Measurements from ENCODE around the gene DLEC1.

The DLEC1 gene

GRCh38 chr3:38120693-38121450, 81.9 kb downstream of the DLEC1 start:
- peaks cover 44 to 57% of the 10 kb centered on the region in 2 donors for H3K36me3 ChIP-seq (ENCODE audit: control insufficient read depth in 2 of 2, insufficient read depth in 2 of 2, low read length in 2 of 2)
- no peak overlapping the region for H3K9ac ChIP-seq (ENCODE audit: low read depth in 1 of 2, low read length in 2 of 2)
- no peak overlapping the region for H3K27ac ChIP-seq (ENCODE audit: low read depth in 2 of 2, low read length in 2 of 2)

GRCh38 chr3:38121451-38121831, 82.4 kb downstream of the DLEC1 start:
- no peaks in the 10 kb centered on the region for H3K9me3 ChIP-seq (ENCODE audit: control insufficient read depth in 2 of 2, low read length in 2 of 2)
- no peak overlapping the region for H3K4me3 ChIP-seq (ENCODE audit: low read length in 2 of 2)
- H3K36me3 ChIP-seq (ENCODE audit: control insufficient read depth in 2 of 2, insufficient read depth in 2 of 2, low read length in 2 of 2) = peaks cover 50 to 62% of the 10 kb centered on the region in 2 donors
- H3K4me1 ChIP-seq (ENCODE audit: control insufficient read depth in 2 of 2, insufficient read depth in 2 of 2, low read length in 2 of 2) = peaks cover 0 to 6% of the 10 kb centered on the region in 2 donors
- H3K9ac ChIP-seq (ENCODE audit: low read depth in 1 of 2, low read length in 2 of 2) = no peak overlapping the region
- H3K27me3 ChIP-seq (ENCODE audit: control insufficient read depth in 2 of 2, insufficient read depth in 2 of 2, low read length in 2 of 2) = no peaks in the 10 kb centered on the region
- H3K27ac ChIP-seq (ENCODE audit: low read depth in 2 of 2, low read length in 2 of 2) = no peak overlapping the region

More at GRCh38 chr3:38120693-38121450, 81.9 kb downstream of the DLEC1 start:
- no peaks in the 10 kb centered on the region for H3K9me3 ChIP-seq (ENCODE audit: control insufficient read depth in 2 of 2, low read length in 2 of 2)
- H3K4me1 ChIP-seq (ENCODE audit: control insufficient read depth in 2 of 2, insufficient read depth in 2 of 2, low read length in 2 of 2) = peaks cover 0 to 7% of the 10 kb centered on the region in 2 donors
- no peaks in the 10 kb centered on the region for H3K27me3 ChIP-seq (ENCODE audit: control insufficient read depth in 2 of 2, insufficient read depth in 2 of 2, low read length in 2 of 2)
- H3K4me3 ChIP-seq (ENCODE audit: low read length in 2 of 2) = no peak overlapping the region

GRCh38 chr3:38121832-38122461, 82.9 kb downstream of the DLEC1 start:
- H3K4me3 ChIP-seq (ENCODE audit: low read length in 2 of 2) = no peak overlapping the region
- peaks cover 0 to 1% of the 10 kb centered on the region in 2 donors for H3K4me1 ChIP-seq (ENCODE audit: control insufficient read depth in 2 of 2, insufficient read depth in 2 of 2, low read length in 2 of 2)

GRCh38 chr3:38122712-38123290, 83.8 kb downstream of the DLEC1 start:
- H3K27ac ChIP-seq (ENCODE audit: low read depth in 2 of 2, low read length in 2 of 2) = no peak overlapping the region
- H3K4me1 ChIP-seq (ENCODE audit: control insufficient read depth in 2 of 2, insufficient read depth in 2 of 2, low read length in 2 of 2) = no peaks in the 10 kb centered on the region
- H3K27me3 ChIP-seq (ENCODE audit: control insufficient read depth in 2 of 2, insufficient read depth in 2 of 2, low read length in 2 of 2) = no peaks in the 10 kb centered on the region
- no peak overlapping the region for H3K9ac ChIP-seq (ENCODE audit: low read depth in 1 of 2, low read length in 2 of 2)
- H3K9me3 ChIP-seq (ENCODE audit: control insufficient read depth in 2 of 2, low read length in 2 of 2) = no peaks in the 10 kb centered on the region
- no peak overlapping the region for H3K4me3 ChIP-seq (ENCODE audit: low read length in 2 of 2)
- peaks cover 63 to 76% of the 10 kb centered on the region in 2 donors for H3K36me3 ChIP-seq (ENCODE audit: control insufficient read depth in 2 of 2, insufficient read depth in 2 of 2, low read length in 2 of 2)

More at GRCh38 chr3:38121832-38122461, 82.9 kb downstream of the DLEC1 start:
- no peaks in the 10 kb centered on the region for H3K27me3 ChIP-seq (ENCODE audit: control insufficient read depth in 2 of 2, insufficient read depth in 2 of 2, low read length in 2 of 2)
- no peak overlapping the region for H3K9ac ChIP-seq (ENCODE audit: low read depth in 1 of 2, low read length in 2 of 2)
- no peaks in the 10 kb centered on the region for H3K9me3 ChIP-seq (ENCODE audit: control insufficient read depth in 2 of 2, low read length in 2 of 2)
- H3K36me3 ChIP-seq (ENCODE audit: control insufficient read depth in 2 of 2, insufficient read depth in 2 of 2, low read length in 2 of 2) = peaks cover 54 to 67% of the 10 kb centered on the region in 2 donors
- no peak overlapping the region for H3K27ac ChIP-seq (ENCODE audit: low read depth in 2 of 2, low read length in 2 of 2)

- peaks cover 78 to 90% of the 10 kb centered on the region in 2 donors for H3K36me3 ChIP-seq (ENCODE audit: control insufficient read depth in 2 of 2, insufficient read depth in 2 of 2, low read length in 2 of 2)
- H3K27ac ChIP-seq (ENCODE audit: low read depth in 2 of 2, low read length in 2 of 2) = no peak overlapping the region
- no peak overlapping the region for H3K4me3 ChIP-seq (ENCODE audit: low read length in 2 of 2)
Observed at GRCh38 chr3:38124324-38125122, 85.5 kb downstream of the DLEC1 start.

GRCh38 chr3:38125305-38126120, 86.5 kb downstream of the DLEC1 start:
- no peak overlapping the region for H3K4me3 ChIP-seq (ENCODE audit: low read length in 2 of 2)
- H3K9ac ChIP-seq (ENCODE audit: low read depth in 1 of 2, low read length in 2 of 2) = no peak overlapping the region
- H3K9me3 ChIP-seq (ENCODE audit: control insufficient read depth in 2 of 2, low read length in 2 of 2) = no peaks in the 10 kb centered on the region
- peaks cover 79 to 90% of the 10 kb centered on the region in 2 donors for H3K36me3 ChIP-seq (ENCODE audit: control insufficient read depth in 2 of 2, insufficient read depth in 2 of 2, low read length in 2 of 2)
- H3K4me1 ChIP-seq (ENCODE audit: control insufficient read depth in 2 of 2, insufficient read depth in 2 of 2, low read length in 2 of 2) = peaks cover 0 to under 1% of the 10 kb centered on the region in 2 donors
- no peak overlapping the region for H3K27ac ChIP-seq (ENCODE audit: low read depth in 2 of 2, low read length in 2 of 2)
- H3K27me3 ChIP-seq (ENCODE audit: control insufficient read depth in 2 of 2, insufficient read depth in 2 of 2, low read length in 2 of 2) = no peaks in the 10 kb centered on the region

More at GRCh38 chr3:38124324-38125122, 85.5 kb downstream of the DLEC1 start:
- Histone ChIP-seq H3K27me3 (ENCODE audit: control insufficient read depth in 2 of 2, insufficient read depth in 2 of 2, low read length in 2 of 2) (no peaks in the 10 kb centered on the region), H3K9me3 (ENCODE audit: control insufficient read depth in 2 of 2, low read length in 2 of 2) (no peaks in the 10 kb centered on the region), H3K9ac (ENCODE audit: low read depth in 1 of 2, low read length in 2 of 2) (no peak overlapping the region), H3K4me1 (ENCODE audit: control insufficient read depth in 2 of 2, insufficient read depth in 2 of 2, low read length in 2 of 2) (no peaks in the 10 kb centered on the region)

- H3K4me1 ChIP-seq (ENCODE audit: control insufficient read depth in 2 of 2, insufficient read depth in 2 of 2, low read length in 2 of 2) = peaks cover 2 to 5% of the 10 kb centered on the region in 2 donors
- no peaks in the 10 kb centered on the region for H3K27me3 ChIP-seq (ENCODE audit: control insufficient read depth in 2 of 2, insufficient read depth in 2 of 2, low read length in 2 of 2)
- H3K36me3 ChIP-seq (ENCODE audit: control insufficient read depth in 2 of 2, insufficient read depth in 2 of 2, low read length in 2 of 2) = peaks cover 76 to 90% of the 10 kb centered on the region in 2 donors
- H3K9me3 ChIP-seq (ENCODE audit: control insufficient read depth in 2 of 2, low read length in 2 of 2) = no peaks in the 10 kb centered on the region
- no peak overlapping the region for H3K4me3 ChIP-seq (ENCODE audit: low read length in 2 of 2)
- H3K9ac ChIP-seq (ENCODE audit: low read depth in 1 of 2, low read length in 2 of 2) = no peak overlapping the region
- no peak overlapping the region for H3K27ac ChIP-seq (ENCODE audit: low read depth in 2 of 2, low read length in 2 of 2)
Observed at GRCh38 chr3:38126121-38126892, 87.3 kb downstream of the DLEC1 start.

- Histone ChIP-seq H3K4me3 (ENCODE audit: low read length in 2 of 2) (no peak overlapping the region), H3K27me3 (ENCODE audit: control insufficient read depth in 2 of 2, insufficient read depth in 2 of 2, low read length in 2 of 2) (no peaks in the 10 kb centered on the region), H3K4me1 (ENCODE audit: control insufficient read depth in 2 of 2, insufficient read depth in 2 of 2, low read length in 2 of 2) (peaks cover 4 to 14% of the 10 kb centered on the region in 2 donors), H3K36me3 (ENCODE audit: control insufficient read depth in 2 of 2, insufficient read depth in 2 of 2, low read length in 2 of 2) (peaks cover 76 to 90% of the 10 kb centered on the region in 2 donors), H3K9ac (ENCODE audit: low read depth in 1 of 2, low read length in 2 of 2) (no peak overlapping the region), H3K27ac (ENCODE audit: low read depth in 2 of 2, low read length in 2 of 2) (no peak overlapping the region), H3K9me3 (ENCODE audit: control insufficient read depth in 2 of 2, low read length in 2 of 2) (no peaks in the 10 kb centered on the region)
Observed at GRCh38 chr3:38127611-38128302, 88.7 kb downstream of the DLEC1 start.
